Hepatocyte (in vitro differentiated cells): ENCODE results near the gene PDCD6IP. TPM values are rescaled to one million over a fixed set of nuclear protein-coding genes. Genes with fewer than 3 reads are reported as not detected.
"Not testable (repeated sequence)": the region's sequence is repeated elsewhere in the genome, so short reads cannot be mapped to it uniquely, and the experiment has no call there.

Experiments used
- DNase-seq: peaks from one replicate; pipeline ENCODE4 v3.0.0-alpha.2; 2016; ENCODE audit warnings: low spot score
- H2AFZ ChIP-seq: fragments of 200-600 bp; sonication (generic); 2 replicates; pipeline ENCODE4 v1.6.0; 2016; ENCODE audit warnings: antibody characterized with exemption, mild to moderate bottlenecking
- H3K27ac ChIP-seq: fragments of 200-600 bp; sonication (generic); 2 replicates; pipeline ENCODE4 v1.5.1; 2016; ENCODE audit warnings: mild to moderate bottlenecking
- H3K27me3 ChIP-seq: fragments of 200-600 bp; sonication (generic); 2 replicates; pipeline ENCODE4 v1.6.1; 2016
- H3K36me3 ChIP-seq: fragments of 200-600 bp; sonication (generic); replicated peaks from 2 replicates; pipeline ENCODE4 v1.5.1; 2016; ENCODE audit warnings: low read depth; ENCODE audit not compliant: insufficient read depth
- H3K4me1 ChIP-seq: fragments of 200-600 bp; sonication (generic); 2 replicates; pipeline ENCODE4 v1.5.1; 2016; ENCODE audit warnings: mild to moderate bottlenecking, moderate library complexity; ENCODE audit not compliant: insufficient read depth
- H3K4me2 ChIP-seq: fragments of 200-600 bp; sonication (generic); 2 replicates; pipeline ENCODE4 v1.6.0; 2016
- H3K4me3 ChIP-seq: fragments of 200-600 bp; sonication (generic); 2 replicates; pipeline ENCODE4 v1.5.1; 2016; ENCODE audit warnings: mild to moderate bottlenecking
- H3K79me2 ChIP-seq: fragments of 200-600 bp; sonication (generic); 2 replicates; pipeline ENCODE4 v1.6.0; 2017; ENCODE audit warnings: mild to moderate bottlenecking
- H3K9me2 ChIP-seq: fragments of 200-600 bp; sonication (generic); replicated peaks from 2 replicates; pipeline ENCODE4 v1.6.0; 2017; ENCODE audit warnings: mild to moderate bottlenecking; ENCODE audit not compliant: insufficient read depth
- H3K9me3 ChIP-seq: fragments of 200-600 bp; sonication (generic); 2 replicates; pipeline ENCODE4 v1.5.1; 2016; ENCODE audit warnings: low read depth, mild to moderate bottlenecking
- H4K20me1 ChIP-seq: fragments of 200-600 bp; sonication (generic); 2 replicates; pipeline ENCODE4 v1.6.0; 2016; ENCODE audit warnings: mild to moderate bottlenecking; ENCODE audit not compliant: insufficient read depth, poor library complexity, severe bottlenecking
- CTCF ChIP-seq: fragments of 200-600 bp; sonication (generic); IDR thresholded peaks from 2 replicates; pipeline ENCODE4 v1.5.1; 2016; ENCODE audit warnings: antibody characterized with exemption, mild to moderate bottlenecking; ENCODE audit not compliant: poor library complexity
- EZH2 ChIP-seq: fragments of 200-600 bp; sonication (generic); IDR thresholded peaks from 2 replicates; pipeline ENCODE4 v1.6.1; 2016; ENCODE audit warnings: antibody characterized with exemption, mild to moderate bottlenecking, borderline replicate concordance
- EZH2phosphoT487 ChIP-seq: fragments of 200-600 bp; sonication (generic); IDR thresholded peaks from one replicate; pipeline ENCODE4 v1.6.1; 2018; ENCODE audit warnings: antibody characterized with exemption, mild to moderate bottlenecking, low read depth, moderate library complexity; ENCODE audit not compliant: unreplicated experiment, severe bottlenecking
- WGBS: methylation state at CpG from one replicate; pipeline ENCODE4 v1.1.6; 2016; ENCODE audit warnings: low lambda C conversion rate; ENCODE audit errors: missing lambda C conversion rate; 5-methylcytosine and 5-hydroxymethylcytosine counted together
- polyA plus RNA-seq: library from polyadenylated mRNA; unstranded; fragments of >200 nt; fragmentation: Nextera tagmentation; extraction: Ambion mirVana; gene quantifications from 2 replicates; pipeline ENCODE4 v1.2.1, GENCODE V29; 2016
- total RNA-seq: library from RNA; depleted of rRNA; stranded (reverse); fragments of >200 nt; gene quantifications from 2 replicates; pipeline ENCODE4 v1.2.3, GENCODE V29; 2014

PDCD6IP gene
- total and polyA plus RNA-seq, 2 experiments from 2014 or later: 83.6 to 121 TPM

GRCh38 chr3:33833408-33834095 lies 35.1 kb downstream of the PDCD6IP start:
- H2AFZ ChIP-seq: no peak overlapping the region
- no peak overlapping the region for H3K4me3 ChIP-seq
- WGBS: 92% methylated on average over 1 of the region's 1 CpG
- no peaks in the 10 kb centered on the region for H3K9me2 ChIP-seq
- H3K4me1 ChIP-seq: no peaks in the 10 kb centered on the region
- TF ChIP-seq EZH2phosphoT487 (no peak), CTCF (no peak), EZH2 (no peak)
- DNase-seq: no peak
- no peaks in the 10 kb centered on the region for H3K27me3 ChIP-seq
- H3K9me3 ChIP-seq: no peaks in the 10 kb centered on the region
- no peaks in the 10 kb centered on the region for H4K20me1 ChIP-seq
- no peaks in the 10 kb centered on the region for H3K36me3 ChIP-seq
- peaks cover 9% of the 10 kb centered on the region for H3K79me2 ChIP-seq
- H3K4me2 ChIP-seq: no peak overlapping the region
- H3K27ac ChIP-seq: no peak overlapping the region

DNA sequence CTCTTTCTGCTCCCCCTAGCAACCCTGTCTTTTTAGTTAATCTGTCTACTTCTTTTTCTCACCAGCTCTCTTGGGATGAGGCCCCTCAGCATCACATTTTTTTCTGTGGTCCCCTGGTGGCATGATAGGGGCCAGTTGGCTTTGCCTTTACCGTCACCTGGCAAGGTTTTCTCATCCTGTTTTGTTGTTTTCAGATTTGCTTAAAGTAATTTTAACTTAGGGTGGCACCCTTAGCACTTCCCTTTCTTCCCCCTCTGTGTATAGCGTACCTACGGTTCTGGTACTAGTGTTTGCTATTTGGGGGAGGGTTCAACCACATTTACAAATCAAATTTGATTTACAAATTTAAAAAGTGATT lies 35.6 kb downstream of the PDCD6IP start:
- H3K27ac ChIP-seq: no peak overlapping the region
- TF ChIP-seq EZH2phosphoT487 (no peak), EZH2 (no peak), CTCF (no peak)
- H3K9me2 ChIP-seq: no peaks in the 10 kb centered on the region
- peaks cover 9% of the 10 kb centered on the region for H3K79me2 ChIP-seq
- H3K4me1 ChIP-seq: no peaks in the 10 kb centered on the region
- no peak for DNase-seq
- no peaks in the 10 kb centered on the region for H3K27me3 ChIP-seq
- H3K4me2 ChIP-seq: no peak overlapping the region
- H3K9me3 ChIP-seq: no peaks in the 10 kb centered on the region
- H4K20me1 ChIP-seq: no peaks in the 10 kb centered on the region
- 93% methylated on average over 3 of the region's 3 CpGs for WGBS
- H2AFZ ChIP-seq: no peak overlapping the region
- no peak overlapping the region for H3K4me3 ChIP-seq
- no peaks in the 10 kb centered on the region for H3K36me3 ChIP-seq

GRCh38 chr3:33837182-33837581 lies 38.8 kb downstream of the PDCD6IP start:
- 100% methylated on average over 3 of the region's 3 CpGs for WGBS
- not testable (repeated sequence) for H4K20me1 ChIP-seq, DNase-seq, H2AFZ ChIP-seq, H3K27ac ChIP-seq, H3K4me3 ChIP-seq, H3K4me1 ChIP-seq, H3K79me2 ChIP-seq, H3K9me2 ChIP-seq, H3K9me3 ChIP-seq, H3K4me2 ChIP-seq, H3K36me3 ChIP-seq, H3K27me3 ChIP-seq

GRCh38 chr3:33839283-33839682 lies 40.9 kb downstream of the PDCD6IP start:
- Histone ChIP-seq H3K9me3 (no peaks in the 10 kb centered on the region), H3K79me2 (peaks cover 3% of the 10 kb centered on the region), H3K36me3 (no peaks in the 10 kb centered on the region), H4K20me1 (no peaks in the 10 kb centered on the region), H3K9me2 (no peaks in the 10 kb centered on the region), H2AFZ (no peak overlapping the region), H3K4me1 (no peaks in the 10 kb centered on the region), H3K4me2 (no peak overlapping the region), H3K4me3 (no peak overlapping the region), H3K27ac (no peak overlapping the region), H3K27me3 (no peaks in the 10 kb centered on the region)
- TF ChIP-seq CTCF (no peak), EZH2phosphoT487 (no peak), EZH2 (no peak)
- no peak for DNase-seq
- 85% methylated on average over 3 of the region's 3 CpGs for WGBS
